NCI-H2081 (cell line): Measurements from ENCODE around the gene PDE1C.

Source experiments
- DNase-seq, 2 experiments: peaks; one replicate each; lab custom pipeline; 2025; lab: John Stamatoyannopoulos, UW

PDE1C gene

DNA sequence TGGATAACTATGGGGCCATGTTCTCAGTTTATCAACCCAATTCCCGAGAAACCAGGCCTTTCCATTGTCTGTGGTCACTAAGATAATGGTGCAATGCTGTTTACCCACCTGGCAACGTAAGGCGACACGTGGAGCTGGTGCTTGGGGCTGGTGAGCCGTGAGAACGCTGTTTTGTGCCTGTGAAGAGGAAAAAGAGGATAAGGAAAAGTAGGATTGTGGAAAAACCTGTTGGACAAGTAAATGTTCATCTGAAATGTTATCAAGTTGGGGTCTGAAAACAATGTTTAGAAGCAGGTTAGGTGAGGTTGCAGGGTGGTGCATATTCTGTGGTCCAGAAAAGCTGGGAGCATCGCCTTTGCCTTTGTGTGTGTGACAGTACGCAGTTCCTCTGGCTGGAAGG is 294.7 kb downstream of the PDE1C start:
- peak; percentile 0 to 32 for DNase-seq

DNA sequence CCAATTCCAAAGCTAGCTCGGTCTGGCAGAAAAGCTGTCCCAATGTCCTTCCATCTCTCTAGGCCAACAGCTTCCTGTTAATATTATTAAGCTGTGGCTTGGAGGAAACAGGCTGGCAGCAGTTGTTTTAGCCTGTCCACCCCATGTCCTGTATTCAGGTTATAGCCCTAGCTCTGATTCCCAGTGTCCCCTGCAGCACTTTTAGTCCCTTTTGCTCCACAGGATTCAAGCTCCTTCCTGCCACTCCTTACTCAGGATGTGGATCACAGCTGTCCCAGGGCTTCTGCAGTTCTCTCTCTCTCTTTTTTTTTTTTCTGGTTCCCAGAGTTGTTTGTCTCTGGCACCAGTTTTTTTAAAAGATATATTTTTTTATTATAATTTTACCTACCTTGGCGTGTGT is 298.0 kb downstream of the PDE1C start:
- no peak for DNase-seq

DNA sequence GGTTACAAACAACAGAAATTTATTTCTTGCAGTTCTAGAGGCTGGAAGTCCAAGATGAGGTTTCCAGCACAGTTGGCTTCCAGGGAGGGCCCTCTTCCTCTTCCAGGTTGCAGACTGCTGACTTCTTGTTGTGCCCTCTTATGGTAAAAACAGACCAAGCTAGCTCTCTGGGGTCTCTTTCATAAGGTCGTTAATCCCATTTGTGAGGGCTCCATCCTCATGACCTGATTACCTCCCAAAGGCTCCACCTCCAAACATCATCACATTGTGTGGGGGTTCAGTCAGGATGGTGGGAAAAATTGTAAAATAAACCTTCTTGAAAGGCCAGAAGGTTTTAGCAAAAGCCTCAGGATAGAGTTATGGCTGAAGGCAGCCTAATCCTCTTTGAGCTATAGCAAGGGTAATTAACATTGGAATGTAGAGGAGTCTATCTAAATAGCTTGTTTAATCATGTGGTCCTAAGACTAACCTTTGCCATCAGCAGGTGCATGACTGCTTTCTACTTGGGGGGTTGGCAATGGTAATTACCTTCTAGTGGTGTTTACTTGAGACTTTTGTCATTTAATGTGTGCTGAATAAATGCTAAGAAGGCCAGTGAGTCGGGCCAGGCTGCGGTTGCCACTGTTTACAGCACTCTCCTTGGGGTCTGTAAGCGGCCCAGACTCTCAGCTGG is 302.4 kb downstream of the PDE1C start:
- no peak for DNase-seq

DNA sequence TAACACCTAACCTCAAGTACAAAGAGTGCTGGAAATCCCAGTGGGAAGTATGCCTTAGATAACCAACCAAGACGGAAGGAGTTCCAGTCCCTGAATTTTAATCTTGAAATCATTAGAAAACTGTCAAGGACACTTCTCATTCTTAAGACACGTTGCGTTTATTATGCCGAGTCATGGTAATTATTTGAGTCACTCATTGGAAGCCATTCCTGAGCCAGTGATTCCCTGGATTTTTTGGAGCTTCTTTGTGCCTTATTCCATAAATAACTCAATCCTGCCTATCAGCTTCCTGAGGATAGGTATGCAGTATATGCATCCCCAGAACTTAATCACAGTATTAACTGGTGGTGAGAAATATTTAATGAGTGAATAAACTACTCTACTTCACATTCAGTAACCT is 305.7 kb downstream of the PDE1C start:
- no peak for DNase-seq

DNA sequence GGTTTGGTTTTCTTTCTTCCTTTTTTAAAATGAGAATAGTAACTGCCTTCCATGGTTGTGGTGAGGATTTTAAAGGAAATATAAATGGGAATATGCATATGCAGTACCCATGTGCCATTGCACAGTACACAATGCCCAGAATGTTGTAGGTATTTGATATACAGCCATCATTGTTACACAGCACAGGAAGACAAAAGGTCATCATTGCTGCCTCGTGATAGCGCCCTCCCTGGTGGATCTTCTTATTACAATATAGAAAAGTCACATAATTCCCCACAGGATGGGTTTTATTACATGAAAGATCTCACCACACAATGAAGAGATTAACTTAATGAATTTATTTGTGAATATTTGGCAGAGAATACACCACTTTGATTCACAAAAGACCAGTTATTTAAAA is 306.7 kb downstream of the PDE1C start:
- no peak for DNase-seq

DNA sequence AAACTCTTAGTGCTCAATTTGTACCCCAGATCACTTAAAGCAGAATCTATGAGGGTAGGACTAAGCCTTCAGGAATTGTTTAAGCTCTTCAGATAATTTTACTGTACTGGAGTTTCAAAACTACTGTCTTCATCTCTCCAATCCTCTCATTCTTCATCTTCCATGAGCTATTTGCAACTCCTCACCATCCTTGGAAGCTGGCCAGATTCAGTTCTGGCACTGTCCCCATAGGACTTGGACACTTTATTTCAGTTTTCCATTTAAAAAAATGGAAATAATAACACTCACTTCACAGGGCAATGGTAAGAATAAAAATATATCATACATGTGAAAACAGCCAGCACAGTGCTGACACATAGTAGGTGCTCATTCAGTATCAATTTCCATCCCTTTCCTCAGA is 308.6 kb downstream of the PDE1C start:
- DNase-seq: no peak

DNA sequence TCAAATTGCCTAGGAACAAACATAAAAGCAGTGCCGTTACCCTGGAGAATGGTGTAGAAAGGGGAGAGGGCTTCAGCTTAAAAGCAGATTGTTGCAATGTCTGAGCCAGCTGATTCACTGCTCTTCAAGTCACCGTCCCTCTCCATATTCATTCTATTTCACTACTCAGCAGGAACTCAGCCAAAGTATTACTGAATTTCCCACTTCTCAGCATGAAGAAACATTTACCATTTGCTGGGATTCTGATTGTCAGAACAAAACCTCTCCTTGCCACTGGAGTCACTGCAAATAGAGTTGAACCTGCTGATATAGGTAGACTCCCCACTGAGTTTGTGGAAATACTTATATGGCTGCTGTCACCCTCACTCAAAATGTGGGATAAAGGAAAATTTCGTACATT is 311.5 kb downstream of the PDE1C start:
- no peak for DNase-seq

DNA sequence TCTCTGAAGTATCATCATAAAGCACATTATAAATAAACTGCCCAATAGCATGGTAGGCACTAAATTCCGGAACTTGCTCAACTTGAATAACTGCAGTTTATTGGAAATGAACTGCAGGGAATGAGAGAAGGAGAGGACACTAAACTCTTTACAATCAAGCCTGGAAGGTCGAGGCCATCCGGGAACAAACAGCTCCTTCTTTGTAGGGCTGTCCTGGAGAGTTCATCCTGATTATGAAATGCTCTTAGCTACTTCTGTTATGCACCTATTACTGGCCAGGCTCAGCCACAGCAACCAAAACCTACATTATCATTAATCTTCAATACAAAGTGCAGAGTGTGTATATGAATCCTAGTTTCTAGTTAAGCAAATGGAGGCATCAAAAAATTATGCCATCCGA is 318.5 kb downstream of the PDE1C start:
- DNase-seq: no peak

DNA sequence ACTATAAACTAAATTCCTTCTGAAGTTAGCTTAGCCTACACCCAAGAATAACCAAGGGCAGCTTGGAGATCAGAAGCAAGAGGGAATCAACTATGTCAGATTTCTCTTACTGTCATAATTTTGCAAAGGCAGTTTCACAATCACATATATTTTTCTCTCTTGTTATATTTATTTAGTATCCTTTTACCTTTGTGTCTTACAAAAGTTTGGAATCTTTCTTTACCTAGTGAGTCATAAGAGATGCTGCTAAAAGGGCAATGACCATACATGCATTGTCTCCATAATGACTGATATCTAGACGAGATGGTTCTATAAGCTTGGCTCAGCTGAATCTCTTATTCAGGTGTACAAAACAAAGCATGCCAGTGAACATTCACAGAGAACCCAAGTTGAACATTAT is 322.1 kb downstream of the PDE1C start:
- DNase-seq: no peak

DNA sequence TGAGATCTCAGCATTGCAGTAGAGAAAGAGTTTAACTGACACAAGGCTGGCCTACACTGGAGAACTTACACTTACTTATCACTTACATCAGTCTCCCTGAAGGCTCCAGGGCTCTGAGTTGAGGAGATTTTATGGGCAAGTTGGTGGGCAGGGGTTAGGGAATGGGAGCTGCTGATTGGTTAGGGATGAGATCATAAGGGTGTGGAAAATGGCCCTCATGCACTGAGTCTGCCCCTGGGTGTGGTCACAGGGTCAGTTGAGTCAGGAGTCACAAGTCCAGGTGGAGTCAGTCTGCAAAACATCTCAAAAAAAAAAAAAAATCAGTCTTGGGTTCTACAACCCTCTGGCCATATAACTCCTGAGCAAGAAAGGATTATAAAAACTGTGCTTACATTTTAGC is 322.7 kb downstream of the PDE1C start:
- DNase-seq: no peak

DNA sequence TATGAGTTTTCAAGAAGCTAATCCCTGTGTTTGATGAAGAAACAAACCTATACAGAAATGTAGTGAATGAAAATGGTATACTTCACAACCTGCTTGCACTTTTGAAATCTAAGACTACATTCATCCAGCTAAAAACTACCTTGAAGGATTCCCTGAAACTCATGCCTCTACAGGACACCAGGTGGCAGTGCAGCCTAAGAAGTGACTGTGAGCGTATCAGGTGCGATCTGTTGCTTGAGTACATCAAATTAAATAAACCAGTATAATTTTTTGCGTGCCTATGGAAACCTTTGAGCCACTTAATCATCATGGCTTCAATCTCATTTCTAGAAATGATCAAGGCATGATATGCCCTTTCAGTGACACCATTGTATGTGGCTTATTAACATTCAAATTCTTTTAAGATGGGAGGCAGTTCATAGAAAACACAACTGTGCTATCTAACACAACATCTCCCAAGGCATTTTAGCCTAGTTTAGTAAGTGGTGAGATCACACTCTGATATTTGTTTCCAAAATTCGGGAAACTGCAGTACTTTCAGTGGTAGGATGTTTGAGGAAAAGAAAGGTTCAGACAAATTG is 325.8 kb downstream of the PDE1C start:
- peak; percentile 77 for DNase-seq

DNA sequence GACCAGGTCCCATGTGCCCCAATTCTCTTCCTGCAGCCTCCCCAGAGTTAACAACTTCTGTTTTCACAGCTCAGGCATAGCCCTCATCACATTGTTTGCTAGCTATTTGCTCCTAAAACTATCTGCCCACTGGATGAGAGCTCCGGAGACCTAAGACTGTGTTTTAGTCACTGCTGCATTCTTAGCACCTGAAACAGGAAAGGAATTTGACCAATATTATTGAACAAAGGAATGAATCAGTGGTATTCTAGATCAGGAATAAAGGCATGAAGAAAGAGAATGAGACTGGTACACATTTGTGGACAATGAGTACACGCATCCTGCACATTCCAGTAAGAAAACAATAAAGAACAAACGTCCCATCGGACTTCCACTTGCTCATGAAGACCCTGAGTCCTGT is 328.4 kb downstream of the PDE1C start:
- DNase-seq: no peak

DNA sequence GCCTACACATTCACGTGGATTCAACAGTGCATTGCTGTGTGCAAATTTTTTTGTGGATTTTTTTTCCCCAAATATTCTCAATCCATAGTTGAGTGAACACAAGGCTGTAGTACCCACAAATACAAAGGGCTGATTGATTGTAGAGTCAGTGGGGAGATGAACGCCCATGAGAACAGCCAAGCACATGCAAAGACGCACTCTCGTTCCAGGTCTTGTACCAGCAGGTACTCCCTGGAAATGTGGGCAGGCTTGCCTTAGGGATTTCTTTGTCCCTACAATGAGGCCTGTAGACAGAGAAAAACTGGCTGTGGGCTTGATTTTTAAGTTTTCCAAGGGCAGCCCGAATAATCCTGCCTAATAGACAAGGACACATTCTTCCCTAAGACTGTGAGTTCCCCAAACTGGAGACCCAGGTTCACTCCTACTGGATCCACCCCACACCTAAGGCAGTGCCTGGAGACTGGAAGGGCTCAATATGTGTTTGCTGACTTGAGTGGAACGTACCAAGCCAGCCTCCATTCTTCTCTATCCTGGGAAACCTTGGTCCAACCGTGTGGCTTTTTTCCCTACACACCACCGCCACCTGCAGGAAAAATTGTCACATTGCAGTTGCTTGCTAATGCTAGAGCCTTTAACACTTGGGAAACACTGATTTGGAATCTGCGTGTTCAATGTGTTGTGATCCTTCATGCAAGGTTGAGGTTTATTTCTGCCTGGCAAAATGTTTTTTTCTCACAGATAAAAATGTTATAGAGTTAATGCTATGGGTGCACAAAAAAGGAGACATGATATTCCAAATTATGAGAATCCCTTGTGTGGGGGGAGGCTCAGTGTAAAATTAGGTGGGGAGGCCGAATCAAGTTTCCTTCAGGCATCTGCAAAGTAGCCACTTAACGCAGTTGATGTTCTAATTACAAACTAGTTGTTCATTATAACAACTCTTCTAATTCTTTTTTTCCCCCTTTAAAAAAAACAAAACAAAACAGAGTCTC is 333.9 kb downstream of the PDE1C start:
- DNase-seq: peak; percentile 82 to 85

DNA sequence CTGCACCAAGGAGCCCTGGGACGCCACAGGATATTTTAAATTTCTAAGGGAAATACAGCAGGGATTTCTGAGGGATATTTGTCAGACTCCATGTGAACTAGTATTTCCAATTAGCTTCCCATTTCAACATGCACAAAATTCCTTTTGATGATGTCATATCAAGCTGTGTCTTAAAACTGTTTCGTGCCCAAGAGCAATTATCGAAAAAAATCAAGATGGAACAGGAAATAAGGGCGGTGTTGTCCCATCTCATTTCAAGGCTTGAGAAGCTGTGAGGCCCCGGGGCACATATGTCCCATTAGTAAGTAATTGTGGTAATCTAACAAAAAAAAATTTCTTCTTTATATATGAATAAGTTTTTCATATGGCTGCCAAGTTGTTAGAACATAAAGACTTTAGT is 335.8 kb downstream of the PDE1C start:
- DNase-seq: no peak

DNA sequence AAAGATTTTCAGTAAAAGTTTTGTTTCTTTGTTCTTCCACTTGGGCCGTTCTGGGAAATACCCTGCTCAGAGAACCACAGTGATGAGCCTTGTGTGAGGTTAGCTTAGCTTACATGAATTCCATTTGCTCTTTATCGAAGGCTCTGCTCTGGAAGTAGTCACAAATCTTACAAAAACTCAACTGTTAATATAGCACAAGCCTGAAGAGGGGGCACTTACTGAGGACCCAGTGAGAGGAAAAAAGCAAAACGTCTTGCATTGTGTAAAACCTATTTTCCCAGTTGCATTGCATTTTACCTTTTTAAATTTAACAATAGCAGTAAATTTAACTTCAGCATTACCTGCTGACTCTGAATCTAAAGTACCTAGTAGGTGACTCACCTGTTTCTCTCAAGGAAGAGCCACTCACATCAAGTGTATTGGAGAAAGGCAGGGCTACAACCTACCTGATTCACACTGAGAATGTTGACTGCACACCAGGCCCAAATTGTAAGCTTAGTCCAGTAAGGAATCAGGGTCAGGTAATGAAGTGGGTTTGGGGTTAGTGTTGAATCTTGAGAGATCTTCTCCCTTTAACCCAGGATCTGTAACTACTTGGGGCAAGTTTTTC is 340.9 kb downstream of the PDE1C start:
- no peak for DNase-seq

DNA sequence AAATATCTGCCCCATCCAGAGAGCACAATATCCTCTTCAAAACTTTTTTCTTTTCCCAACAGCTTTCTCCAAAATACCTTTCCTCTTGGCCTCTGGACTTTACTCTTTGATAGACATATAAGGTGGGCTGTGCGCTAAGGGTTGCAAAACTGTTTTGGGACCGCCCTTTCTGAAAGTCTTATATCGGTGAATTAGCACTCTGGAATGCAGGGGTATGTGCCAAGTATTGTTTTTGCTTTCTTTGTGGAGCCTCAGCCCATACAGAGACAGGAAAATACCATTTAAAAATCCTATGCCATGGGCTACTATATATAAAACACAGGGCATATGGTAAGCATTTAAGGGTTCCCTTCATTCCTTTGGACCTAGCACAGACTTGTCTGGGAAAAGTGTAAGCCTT is 345.5 kb downstream of the PDE1C start:
- DNase-seq: no peak

DNA sequence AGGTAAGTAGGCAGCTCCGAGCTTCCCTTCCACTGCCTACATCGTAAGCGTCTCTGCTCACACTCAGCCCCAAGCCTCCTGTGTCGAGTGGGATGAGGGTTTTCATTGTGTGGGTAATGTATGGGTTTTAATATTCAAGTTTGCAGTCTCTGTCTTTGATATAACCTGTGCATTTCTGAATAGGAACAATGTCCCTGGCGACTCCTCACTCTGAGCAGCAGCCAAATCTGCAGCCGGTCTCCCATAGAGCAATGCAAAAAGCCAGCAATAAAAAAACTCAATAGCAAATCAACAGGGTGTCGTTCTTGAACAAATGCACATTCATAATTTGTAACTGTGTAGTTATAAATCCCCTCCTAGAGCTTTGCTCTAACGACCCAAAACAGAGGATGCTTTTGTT is 349.8 kb downstream of the PDE1C start:
- DNase-seq: peak; percentile 35 to 79

DNA sequence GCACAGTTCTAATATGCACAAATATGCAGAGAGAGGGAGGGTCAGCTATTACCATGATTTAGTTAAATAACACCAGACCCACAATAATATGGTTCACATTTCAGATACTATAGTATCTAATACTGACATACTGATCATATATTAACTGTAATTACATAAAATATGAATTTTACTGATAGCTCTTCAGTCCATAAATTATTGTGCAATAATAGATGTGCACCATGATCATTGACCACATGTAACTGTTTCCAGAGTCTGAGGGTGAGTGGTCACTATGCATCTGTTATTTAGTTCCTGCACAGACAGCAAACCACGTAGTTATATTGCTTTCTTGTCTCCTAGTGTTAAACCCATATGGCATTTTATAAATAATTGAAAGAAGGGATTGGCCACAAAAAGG is 353.9 kb downstream of the PDE1C start:
- no peak for DNase-seq

DNA sequence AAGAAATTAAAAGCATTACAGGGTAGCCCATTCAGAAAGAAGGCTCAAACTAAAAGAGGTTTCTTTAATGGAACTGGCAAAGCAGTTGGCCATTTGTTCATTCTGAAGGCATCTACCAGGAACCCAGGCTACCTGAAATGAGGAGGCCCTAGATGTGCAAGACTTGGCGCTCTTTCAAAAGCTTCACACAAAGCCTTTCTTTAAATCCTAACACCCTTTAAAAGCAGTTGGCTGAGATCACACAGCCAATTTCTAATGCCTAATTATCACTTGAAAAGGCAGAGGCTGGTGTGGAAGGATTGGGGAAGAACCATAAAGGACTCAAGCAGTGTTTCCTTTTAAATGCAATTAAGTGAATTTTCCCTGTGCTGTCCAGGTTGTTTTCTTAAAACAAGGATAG is 360.0 kb downstream of the PDE1C start:
- peak; percentile 25 to 50 for DNase-seq

DNA sequence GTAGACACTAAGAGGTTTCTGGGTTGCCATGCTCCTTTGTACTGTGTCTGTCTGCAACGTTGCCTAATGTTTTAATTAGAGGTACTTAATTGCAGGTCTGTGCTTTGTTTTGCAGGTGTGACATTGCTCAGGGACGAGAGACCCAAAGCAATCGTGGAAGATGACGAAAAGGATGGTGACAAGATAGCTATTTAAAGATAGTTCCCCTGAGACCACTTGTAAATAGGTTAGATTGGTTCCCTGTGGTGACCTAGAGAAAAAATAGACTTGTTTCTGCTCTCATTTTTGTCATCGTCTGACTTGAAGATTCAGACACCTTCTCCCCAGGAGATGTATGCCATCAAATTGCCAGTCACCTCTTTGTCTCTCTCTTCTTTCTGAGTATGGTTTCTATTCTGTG is 363.1 kb downstream of the PDE1C start:
- no peak for DNase-seq

DNA sequence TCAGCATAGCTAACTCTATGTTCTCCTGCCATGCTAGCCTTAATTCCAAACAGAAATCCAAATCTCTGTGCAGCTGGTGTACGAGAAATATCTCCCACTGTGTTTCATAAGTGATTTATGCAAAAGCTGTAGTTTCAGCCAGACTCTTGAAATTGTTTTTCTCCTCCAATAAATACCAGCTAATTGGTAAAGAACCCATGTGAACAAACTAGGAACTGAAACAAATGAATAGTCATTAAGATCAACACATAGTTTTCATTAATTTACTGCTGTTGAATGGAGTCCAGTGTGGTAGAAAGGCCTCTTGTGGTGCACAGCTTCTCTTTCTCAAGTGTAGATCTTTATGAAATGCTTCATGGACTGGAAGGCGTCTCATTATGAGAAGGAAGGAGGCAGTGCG is 364.8 kb downstream of the PDE1C start:
- DNase-seq: no peak

DNA sequence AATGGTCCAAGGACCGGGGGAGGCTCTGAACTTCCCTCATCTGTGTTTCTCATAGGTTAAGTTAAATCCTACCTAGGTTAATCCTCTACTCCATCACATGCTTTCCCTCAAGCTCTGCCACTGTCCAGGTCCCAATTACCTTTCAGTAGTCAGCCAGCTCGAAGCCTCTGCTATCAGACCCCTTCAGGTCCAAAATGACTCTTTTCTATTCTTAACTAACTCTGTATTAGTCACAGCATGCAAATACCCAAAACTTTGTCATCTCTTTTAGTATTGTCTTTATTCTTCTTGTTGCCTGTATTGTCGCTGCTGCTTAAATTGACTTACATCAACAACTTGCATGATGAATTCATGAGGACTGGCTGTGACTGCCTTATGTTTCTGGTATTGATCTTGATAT is 367.9 kb downstream of the PDE1C start:
- no peak for DNase-seq
